Endothelial cell of umbilical vein (primary cell): Measurements from ENCODE around the gene CDC42SE2. TPM values are rescaled to one million over a fixed set of nuclear protein-coding genes. Genes with fewer than 3 reads are reported as not detected.

Experiments used
- BruUV-seq: library from RNA; stranded (reverse); fragments of 400-500 nt; replicated peaks from 2 replicates; lab custom pipeline; 2021; lab: Mats Ljungman, UMichigan
- CTCF ChIA-PET: fragments of 300-600, 350-600 bp; sonication (Branson Sonifier 250); formaldehyde crosslinking; loops from one replicate; lab custom pipeline; 2021; ENCODE audit warnings: antibody characterized with exemption, inconsistent platforms; lab: Charles Lee
- POLR2A ChIA-PET: fragments of 300-600, 350-600 bp; sonication (Branson Sonifier 250); formaldehyde crosslinking; loops from one replicate; lab custom pipeline; 2021; ENCODE audit warnings: antibody characterized with exemption, inconsistent platforms; lab: Charles Lee
- DNase-seq: peaks from one replicate; pipeline ENCODE4 v3.0.0-alpha.2; 2011; ENCODE audit warnings: low read depth, low spot score
- FAIRE-seq: peaks from 2 replicates; lab custom pipeline; 2011; peaks lifted over from hg19 to GRCh38; lab: Jason Lieb, UNC
- H2AFZ ChIP-seq: 2 replicates; pipeline ENCODE4 v1.6.0; 2012; ENCODE audit warnings: low read depth, low read length, control low read depth, inconsistent platforms
- H3K27ac ChIP-seq: 2 replicates; pipeline ENCODE4 v1.5.1; 2011; ENCODE audit warnings: low read depth, mild to moderate bottlenecking, control low read depth, low read length, moderate library complexity; ENCODE audit not compliant: insufficient read depth
- H3K27me3 ChIP-seq, 2 experiments: 2 replicates each; pipeline versions ENCODE4 v1.6.0 to v1.6.1; 2011; ENCODE audit warnings: low read length in 2 of 2, mixed read lengths in 1 of 2; ENCODE audit not compliant: control insufficient read depth in 2 of 2, insufficient read depth in 2 of 2
- H3K36me3 ChIP-seq, 2 experiments: 2 replicates in 1 of 2; 3 replicates in 1 of 2; pipeline ENCODE4 v1.5.1; 2011; ENCODE audit warnings: low read length in 2 of 2, mild to moderate bottlenecking in 1 of 2, moderate library complexity in 1 of 2; ENCODE audit not compliant: control insufficient read depth in 2 of 2, insufficient read depth in 2 of 2; ENCODE audit errors: extremely low read depth in 1 of 2
- H3K4me1 ChIP-seq: 3 replicates; pipeline ENCODE4 v1.5.1; 2011; ENCODE audit warnings: mild to moderate bottlenecking, low read length; ENCODE audit not compliant: control insufficient read depth, insufficient read depth; ENCODE audit errors: extremely low read depth
- H3K4me2 ChIP-seq: 2 replicates; pipeline ENCODE4 v1.6.1; 2011; ENCODE audit warnings: low read length, control low read depth, mixed read lengths; ENCODE audit not compliant: insufficient read depth
- H3K4me3 ChIP-seq, 3 experiments: fragments of 200-600 bp in 1 of 3; sonication (generic), shearing (Covaris generic) in 1 of 3; replicated peaks in 1 of 3; 2 replicates each; pipeline ENCODE4 v1.5.1; 2011 to 2016; ENCODE audit warnings: control low read depth in 3 of 3, low read length in 3 of 3, mild to moderate bottlenecking in 2 of 3, inconsistent platforms in 1 of 3, low read depth in 1 of 3, moderate library complexity in 1 of 3; ENCODE audit not compliant: insufficient read depth in 1 of 3
- H3K79me2 ChIP-seq: 2 replicates; pipeline ENCODE4 v1.6.0; 2012; ENCODE audit warnings: low read length, inconsistent platforms; ENCODE audit not compliant: control insufficient read depth, insufficient read depth
- H3K9ac ChIP-seq: replicated peaks from 2 replicates; pipeline ENCODE3; 2011; ENCODE audit warnings: low read length, control low read depth; ENCODE audit not compliant: insufficient read depth; ENCODE audit errors: extremely low read depth
- H3K9me1 ChIP-seq: replicated peaks from 3 replicates; pipeline ENCODE4 v1.6.0; 2011; ENCODE audit warnings: mild to moderate bottlenecking, low read length; ENCODE audit not compliant: control insufficient read depth, insufficient read depth; ENCODE audit errors: extremely low read depth
- H3K9me3 ChIP-seq: replicated peaks from 2 replicates; pipeline ENCODE4 v1.5.1; 2012; ENCODE audit warnings: low read length, inconsistent platforms; ENCODE audit not compliant: control insufficient read depth, insufficient read depth
- H4K20me1 ChIP-seq: replicated peaks from 2 replicates; pipeline ENCODE3; 2011; ENCODE audit warnings: mild to moderate bottlenecking, low read length; ENCODE audit not compliant: control insufficient read depth, insufficient read depth; ENCODE audit errors: extremely low read depth
- EZH2 ChIP-seq: IDR thresholded peaks from 2 replicates; pipeline ENCODE4 v1.6.1; 2012; ENCODE audit warnings: borderline replicate concordance, low read depth, mild to moderate bottlenecking, moderate library complexity, low read length, inconsistent platforms; ENCODE audit not compliant: severe bottlenecking
- FOS ChIP-seq: IDR thresholded peaks from 2 replicates; pipeline ENCODE4 v1.6.1; 2011; ENCODE audit warnings: mild to moderate bottlenecking, low read length, moderate library complexity, borderline replicate concordance; ENCODE audit not compliant: insufficient read depth
- GATA2 ChIP-seq: IDR thresholded peaks from 2 replicates; pipeline ENCODE4 v1.7.0; 2011; ENCODE audit warnings: low read depth, mild to moderate bottlenecking, moderate library complexity, mixed read lengths, low read length; ENCODE audit not compliant: insufficient read length, insufficient read depth
- JUN ChIP-seq: IDR thresholded peaks from 2 replicates; pipeline ENCODE4 v1.6.1; 2011; ENCODE audit warnings: borderline replicate concordance, low read depth; ENCODE audit not compliant: insufficient read length, insufficient read depth
- MYC ChIP-seq: IDR thresholded peaks from one replicate; pipeline ENCODE4 v1.6.1; 2011; ENCODE audit warnings: mild to moderate bottlenecking, low read depth, low read length
- POLR2A ChIP-seq: IDR thresholded peaks from 2 replicates; pipeline ENCODE4 v1.6.1; 2012; ENCODE audit warnings: low read depth, mild to moderate bottlenecking, control low read depth, low read length
- POLR2AphosphoS5 ChIP-seq: IDR thresholded peaks from 2 replicates; pipeline ENCODE4 v1.6.1; 2012; ENCODE audit warnings: low read depth, mild to moderate bottlenecking, control low read depth, low read length, moderate library complexity; ENCODE audit not compliant: insufficient read depth
- dilution Hi-C: fragments of 300-500 bp; cut with MboI; formaldehyde crosslinking; loops from one replicate; pipeline ENCODE4 v1.15.0; 2019; ENCODE audit warnings: low sequenced_read_pairs; ENCODE audit not compliant: extremely low pct_ligation_motif_present
- intact Hi-C: fragments of 100-400 bp; cut with micrococcal nuclease; formaldehyde crosslinking; loops from one replicate; pipeline ENCODE4 v1.10.0; 2022
- polyA plus RNA-seq, 4 experiments: library from polyadenylated mRNA; depleted of rRNA in 3 of 4; stranded (reverse) in 3 of 4; unstranded in 1 of 4; fragments of >200 nt; gene quantifications; 2 replicates each; pipeline versions ENCODE4 v1.2.1 to v1.2.3, GENCODE V29; 2011 to 2012; ENCODE audit warnings: missing spikeins in 1 of 4
- total RNA-seq: library from RNA; stranded (reverse); gene quantifications from 2 replicates; pipeline ENCODE4 v1.2.3, GENCODE V29; 2021
- TF ChIP-seq, protein P1 (sequence below), 2 donors: IDR thresholded peaks; 1 replicate in 1 of 2; 2 replicates in 1 of 2; pipeline ENCODE4 v1.5.1; 2011; ENCODE audit warnings: low read length in 2 of 2, mild to moderate bottlenecking in 2 of 2, moderate library complexity in 2 of 2, control low read depth in 1 of 2, inconsistent platforms in 1 of 2, low read depth in 1 of 2; ENCODE audit not compliant: insufficient read depth in 1 of 2; ENCODE audit errors: extremely low read depth in 1 of 2
- TF ChIP-seq, protein P2 (sequence below): IDR thresholded peaks from 2 replicates; pipeline ENCODE4 v1.6.1; 2011; ENCODE audit not compliant: insufficient read depth, insufficient read length

Gene CDC42SE2
- total and polyA plus RNA-seq, 2 donors (not counting 3 experiments of a cell fraction or from before 2014, with no cell fraction given): 14.7 to 21.9 TPM

DNA sequence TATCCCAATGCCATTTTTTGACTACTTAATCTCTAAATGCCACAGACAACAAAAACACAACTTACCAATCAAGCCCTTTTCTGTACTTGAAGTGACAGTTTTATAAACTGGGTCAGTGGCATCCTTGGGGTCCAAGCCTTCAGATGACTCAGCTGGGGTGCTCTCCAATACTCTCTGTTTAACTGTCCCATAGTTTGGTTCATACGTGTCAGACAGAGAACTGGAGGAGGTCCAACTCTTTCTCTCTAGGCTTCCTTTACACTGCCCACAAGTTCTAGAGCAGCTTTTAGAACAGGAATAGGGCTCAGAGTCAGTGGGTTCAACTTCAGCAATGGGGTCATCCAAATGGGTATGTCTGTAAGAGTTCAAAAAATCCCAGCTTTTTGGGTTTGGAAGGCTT, 166.9 kb downstream of the CDC42SE2 start:
- no peak overlapping the region for H3K27ac ChIP-seq
- H4K20me1 ChIP-seq: no peaks in the 10 kb centered on the region
- H3K79me2 ChIP-seq: no peaks in the 10 kb centered on the region
- no TSS peak for BruUV-seq
- peaks cover 6 to 7% of the 10 kb centered on the region in 2 experiments for H3K36me3 ChIP-seq
- POLR2A ChIA-PET: no interaction called here
- no peaks in the 10 kb centered on the region for H3K9me3 ChIP-seq
- no peaks in the 10 kb centered on the region for H3K27me3 ChIP-seq
- no peak overlapping the region for H3K4me2 ChIP-seq
- H3K4me1 ChIP-seq: no peaks in the 10 kb centered on the region
- no peak overlapping the region for H2AFZ ChIP-seq
- FAIRE-seq (no peak), DNase-seq (no peak)
- TF ChIP-seq, protein P1, sequence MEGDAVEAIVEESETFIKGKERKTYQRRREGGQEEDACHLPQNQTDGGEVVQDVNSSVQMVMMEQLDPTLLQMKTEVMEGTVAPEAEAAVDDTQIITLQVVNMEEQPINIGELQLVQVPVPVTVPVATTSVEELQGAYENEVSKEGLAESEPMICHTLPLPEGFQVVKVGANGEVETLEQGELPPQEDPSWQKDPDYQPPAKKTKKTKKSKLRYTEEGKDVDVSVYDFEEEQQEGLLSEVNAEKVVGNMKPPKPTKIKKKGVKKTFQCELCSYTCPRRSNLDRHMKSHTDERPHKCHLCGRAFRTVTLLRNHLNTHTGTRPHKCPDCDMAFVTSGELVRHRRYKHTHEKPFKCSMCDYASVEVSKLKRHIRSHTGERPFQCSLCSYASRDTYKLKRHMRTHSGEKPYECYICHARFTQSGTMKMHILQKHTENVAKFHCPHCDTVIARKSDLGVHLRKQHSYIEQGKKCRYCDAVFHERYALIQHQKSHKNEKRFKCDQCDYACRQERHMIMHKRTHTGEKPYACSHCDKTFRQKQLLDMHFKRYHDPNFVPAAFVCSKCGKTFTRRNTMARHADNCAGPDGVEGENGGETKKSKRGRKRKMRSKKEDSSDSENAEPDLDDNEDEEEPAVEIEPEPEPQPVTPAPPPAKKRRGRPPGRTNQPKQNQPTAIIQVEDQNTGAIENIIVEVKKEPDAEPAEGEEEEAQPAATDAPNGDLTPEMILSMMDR (IDR thresholded peaks at IDR 0.05; ENCODE audit: extremely low read depth in 1 of 2, insufficient read depth in 1 of 2, low read depth in 1 of 2, low read length in 2 of 2): no peak
- TF ChIP-seq EZH2 (no peak), POLR2AphosphoS5 (no peak), MYC (no peak), POLR2A (no peak), GATA2 (no peak), JUN (no peak), FOS (no peak)
- TF ChIP-seq, protein P2, sequence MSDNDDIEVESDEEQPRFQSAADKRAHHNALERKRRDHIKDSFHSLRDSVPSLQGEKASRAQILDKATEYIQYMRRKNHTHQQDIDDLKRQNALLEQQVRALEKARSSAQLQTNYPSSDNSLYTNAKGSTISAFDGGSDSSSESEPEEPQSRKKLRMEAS: no peak
- dilution Hi-C loops: no loop called here
- H3K9ac ChIP-seq: no peak overlapping the region
- no peaks in the 10 kb centered on the region for H3K9me1 ChIP-seq
- H3K4me3 ChIP-seq: no peak overlapping the region
- intact Hi-C loops: loop anchor here (5.0 kb wide), 1 partner anchor 102 kb away; no protein-coding TSS in a partner anchor
- CTCF ChIA-PET: interaction anchor here (0.5 to 1.1 kb wide), 3 partner anchors 10 to 632 kb away, joined by 3 to 4 read pairs (median 3); no protein-coding TSS in a partner anchor
